OCI-M2 (cell line): ENCODE measurements around the gene MED27.

Experiments
- DNase-seq: peaks from one replicate; lab custom pipeline; 2025; ENCODE audit not compliant: unreplicated experiment; lab: John Stamatoyannopoulos, UW

MED27 gene

DNA sequence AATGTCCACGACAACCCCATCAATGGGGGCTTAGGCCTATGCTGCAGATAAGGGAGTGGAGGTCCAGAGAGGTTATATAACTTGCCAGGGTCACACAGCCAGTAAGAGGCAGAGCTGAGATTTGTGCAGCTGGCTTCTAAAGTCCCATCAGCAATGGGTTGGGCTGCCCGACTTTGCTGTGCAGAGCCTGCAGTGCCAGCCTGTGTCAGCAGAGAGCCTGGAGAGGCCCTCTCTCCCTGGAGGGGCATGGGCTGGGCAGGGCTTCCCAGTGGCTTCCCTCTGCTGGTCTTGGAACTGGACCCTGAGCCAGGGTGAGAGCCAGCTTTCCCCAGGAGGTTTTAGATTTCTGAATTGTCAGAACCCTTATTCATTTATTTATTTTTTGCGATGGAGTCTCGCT is 262.6 kb downstream of the MED27 start:
- no peak for DNase-seq

DNA sequence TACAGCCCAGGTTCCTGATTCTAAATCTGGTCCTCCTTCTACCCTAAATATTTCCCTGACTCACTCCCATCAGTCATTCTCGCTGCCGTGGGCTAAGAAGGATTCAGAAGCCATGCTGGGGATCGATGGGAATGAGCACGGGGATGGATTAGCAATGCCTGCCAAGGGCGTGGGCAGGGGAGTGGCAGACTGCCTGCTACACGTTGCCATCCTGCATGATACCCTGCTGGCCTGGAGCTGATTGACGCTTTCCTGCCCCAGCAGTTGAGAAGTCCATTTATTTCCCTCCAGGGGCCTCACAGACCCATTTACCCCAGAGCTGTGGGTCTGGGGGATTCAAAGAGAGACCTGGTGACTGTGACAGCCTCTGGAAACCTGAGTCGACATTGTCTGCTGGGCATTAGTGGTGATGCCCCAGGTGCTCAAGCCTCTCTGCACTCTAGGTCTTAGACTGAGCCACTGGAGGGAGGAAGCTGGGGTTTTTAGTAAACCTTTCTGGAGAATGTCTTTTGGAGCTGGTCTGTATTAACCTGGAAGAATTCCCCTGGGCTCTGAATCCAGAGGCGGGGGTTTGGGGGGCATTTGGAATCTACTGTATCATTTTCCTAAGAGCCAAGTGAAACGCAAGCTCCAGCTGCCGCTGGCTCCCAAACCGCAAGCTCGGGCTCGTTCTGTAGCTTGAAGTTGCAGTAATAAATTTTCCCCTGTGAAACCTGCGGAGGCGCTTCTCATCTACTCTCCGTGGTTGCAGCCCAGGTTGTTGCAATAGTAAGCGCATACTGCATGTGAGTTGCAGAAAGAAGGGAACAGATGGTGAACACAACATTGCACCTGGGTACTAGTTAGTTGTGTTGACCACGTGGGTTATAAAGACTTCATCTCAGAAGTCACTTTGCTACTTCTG is 263.4 kb downstream of the MED27 start:
- DNase-seq, result no peak

DNA sequence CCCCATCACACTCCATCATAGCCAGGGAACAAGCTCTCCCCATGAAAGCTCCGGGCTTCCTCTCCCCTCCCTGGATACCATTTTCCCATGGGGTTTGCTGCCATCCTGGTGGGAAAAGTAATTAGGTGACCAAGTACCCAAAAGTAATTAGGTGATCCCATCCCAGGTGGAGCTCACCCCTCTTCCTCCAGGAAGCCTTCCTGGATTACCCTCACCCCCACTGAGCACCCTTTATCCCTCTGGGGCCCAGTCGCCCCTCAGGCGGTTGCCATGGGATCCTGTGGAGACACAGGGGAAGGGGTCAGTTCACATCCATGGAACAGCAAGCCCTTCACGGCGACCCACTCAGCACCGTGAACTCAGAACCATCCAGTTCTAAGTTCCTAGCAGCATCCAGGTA is 265.0 kb downstream of the MED27 start:
- no peak for DNase-seq

DNA sequence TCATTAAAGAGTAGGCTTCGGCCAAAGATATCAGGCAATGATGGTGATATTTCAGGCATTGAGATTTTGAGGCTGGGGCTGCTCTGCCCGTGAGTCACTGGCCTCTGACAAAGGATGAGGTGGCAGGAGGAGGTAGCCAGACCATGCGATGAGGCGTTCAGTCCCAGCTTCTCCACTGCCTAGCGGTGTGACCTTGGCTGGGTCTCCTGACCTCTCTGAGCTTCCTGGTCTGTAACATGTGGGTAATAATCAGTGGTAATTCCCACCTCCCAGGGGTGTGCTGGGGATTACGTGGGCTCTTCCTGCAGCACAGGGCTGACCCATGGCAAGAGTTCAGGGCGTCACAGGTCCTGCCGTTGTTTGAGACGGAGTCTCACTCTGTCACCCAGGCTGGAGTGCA is 266.6 kb downstream of the MED27 start:
- no peak for DNase-seq

DNA sequence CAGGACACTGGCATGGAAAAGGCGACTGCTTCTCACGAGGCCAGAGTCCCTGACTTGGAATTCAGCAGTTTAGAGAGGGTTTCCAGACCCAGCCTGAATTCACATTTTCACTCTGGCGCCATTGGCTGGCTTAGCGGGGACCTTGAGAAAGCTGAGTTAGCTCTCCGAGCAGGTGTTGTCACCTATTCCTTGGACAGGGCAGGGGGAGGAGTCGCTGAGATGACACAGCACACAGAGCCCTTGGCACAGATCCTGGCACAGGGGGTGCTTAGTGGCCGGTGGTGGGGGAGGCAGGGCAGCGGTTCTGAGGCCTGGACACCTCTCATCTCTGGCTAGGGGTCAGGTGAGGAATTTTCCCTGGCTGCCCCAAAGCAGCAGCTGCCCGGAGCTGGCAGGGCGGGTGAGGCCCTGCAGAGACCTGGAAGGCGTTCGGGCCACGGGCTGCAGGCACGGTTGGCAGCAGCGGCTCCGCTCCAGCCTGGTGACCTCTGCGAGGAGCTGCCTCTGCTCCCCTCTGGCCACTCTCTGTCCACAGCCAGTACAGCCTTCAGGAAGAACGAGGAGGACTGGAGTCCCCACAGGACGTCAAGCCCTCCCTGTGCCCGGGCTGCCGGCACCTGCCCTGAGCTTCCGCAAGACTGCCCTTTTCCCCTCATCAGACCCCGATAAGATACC is 267.4 kb downstream of the MED27 start:
- DNase-seq, result no peak

DNA sequence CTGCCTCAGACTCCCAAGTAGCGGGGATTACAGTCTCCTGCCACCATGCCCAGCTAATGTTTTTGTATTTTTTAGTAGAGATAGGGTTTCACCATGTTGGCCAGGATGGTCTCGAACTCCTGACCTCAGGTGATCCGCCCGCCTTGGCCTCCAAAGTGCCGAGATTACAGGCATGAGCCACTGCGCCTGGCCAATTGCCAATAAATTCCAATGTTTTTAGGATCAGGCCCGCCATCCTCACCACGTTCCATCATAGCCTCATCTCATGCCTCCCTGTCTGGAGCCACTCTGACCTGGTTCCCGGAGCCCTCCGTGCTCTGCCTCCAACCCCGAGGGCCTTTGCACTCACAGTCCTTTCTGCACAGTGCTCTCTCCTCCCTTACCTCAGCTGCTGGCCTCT is 268.3 kb downstream of the MED27 start:
- no peak for DNase-seq

DNA sequence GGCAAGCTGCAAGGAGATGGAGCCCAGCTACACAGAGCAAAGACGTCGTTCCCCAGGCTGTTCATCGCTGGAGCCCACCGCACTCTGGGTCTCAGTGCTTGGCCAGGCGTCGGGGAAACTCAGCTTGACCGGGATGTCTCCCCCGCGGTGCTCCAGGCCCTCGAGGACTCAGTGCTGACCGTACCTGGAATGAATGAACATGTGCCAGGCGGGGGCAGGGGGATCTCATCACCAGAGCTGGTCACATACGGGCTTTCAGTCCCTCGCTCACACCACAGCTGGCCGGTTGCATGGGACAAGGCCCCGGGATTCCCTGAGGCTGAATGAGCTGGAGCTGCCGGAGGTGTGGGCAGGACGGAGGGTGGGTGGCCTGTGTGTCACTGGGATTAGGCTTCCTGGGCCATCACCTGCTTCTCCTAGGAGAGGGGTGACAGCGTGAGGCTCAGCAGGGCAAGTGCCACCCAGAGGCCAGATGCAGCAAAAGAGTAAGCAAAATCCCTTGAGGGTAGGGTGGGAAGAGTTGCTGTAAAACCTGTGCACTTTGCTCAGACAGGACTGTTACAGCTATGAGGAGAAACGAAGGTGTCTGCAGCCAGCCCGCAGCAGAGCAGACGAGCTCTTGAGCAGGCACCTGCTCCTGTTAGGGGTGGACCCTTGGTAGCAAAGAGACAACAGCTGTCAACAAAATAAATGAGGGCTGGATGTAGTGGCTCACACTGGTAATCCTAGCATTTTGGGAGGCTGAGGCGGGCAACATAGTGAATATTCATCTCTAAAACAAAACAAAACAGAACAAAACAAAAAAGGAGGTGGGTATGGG is 269.1 kb downstream of the MED27 start:
- DNase-seq, result no peak
